HG03280 (cell line): ENCODE measurements around the gene ACSL1.
"Not testable (repeated sequence)": the region's sequence is repeated elsewhere in the genome, so short reads cannot be mapped to it uniquely, and the experiment has no call there.

Experiments used
- ATAC-seq: cut with Tn5 transposase; IDR thresholded peaks from one replicate; pipeline ENCODE4 v1.9.1; 2021; ENCODE audit warnings: mild to moderate bottlenecking, moderate library complexity; ENCODE audit not compliant: unreplicated experiment

Gene ACSL1

GRCh38 chr4:184844742-184845141, 19.0 kb upstream of the ACSL1 start:
- ATAC-seq: no peak

- no peak for ATAC-seq
Observed at GRCh38 chr4:184843984-184844554, 18.3 kb upstream of the ACSL1 start.

DNA sequence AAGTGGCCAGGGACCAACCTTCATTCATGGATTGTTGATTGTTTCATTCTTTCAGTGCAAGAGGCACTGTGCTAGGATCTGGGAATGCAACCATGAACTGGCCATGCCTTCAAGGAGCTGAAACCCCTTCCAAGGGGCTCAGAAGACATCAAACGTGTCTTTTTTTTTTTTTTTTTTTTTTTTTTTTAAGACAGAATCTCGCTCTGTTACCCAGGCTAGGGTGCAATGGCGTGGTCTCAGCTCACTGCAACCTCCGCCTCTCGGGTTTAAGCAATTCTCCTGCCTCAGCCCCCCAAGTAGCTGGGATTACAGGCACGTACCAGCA, 13.3 kb upstream of the ACSL1 start:
- ATAC-seq: not testable (repeated sequence)

- ATAC-seq: no peak
Observed at GRCh38 chr4:184838249-184839074, 12.7 kb upstream of the ACSL1 start.

GRCh38 chr4:184836613-184837012, 10.8 kb upstream of the ACSL1 start:
- ATAC-seq: no peak

- ATAC-seq: no peak
Observed at GRCh38 chr4:184833046-184833838, 7.5 kb upstream of the ACSL1 start.

DNA sequence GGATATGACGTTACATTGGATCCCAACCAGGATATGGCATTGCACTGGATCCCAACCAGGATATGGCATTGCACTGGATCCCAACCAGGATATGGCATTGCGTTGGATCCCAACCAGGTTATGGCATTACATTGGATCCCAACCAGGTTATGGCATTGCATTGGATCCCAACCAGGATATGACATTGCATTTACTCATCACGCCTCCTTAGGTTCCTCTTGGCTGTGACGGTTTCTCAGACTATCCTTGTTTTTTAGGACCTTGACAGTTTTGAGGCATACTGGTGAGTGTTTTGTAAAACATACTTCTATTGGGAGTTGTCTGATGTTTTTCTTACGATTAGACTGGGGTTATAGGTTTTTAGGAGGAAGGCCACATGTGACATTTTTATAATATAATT, 5.4 kb upstream of the ACSL1 start:
- ATAC-seq: no peak

DNA sequence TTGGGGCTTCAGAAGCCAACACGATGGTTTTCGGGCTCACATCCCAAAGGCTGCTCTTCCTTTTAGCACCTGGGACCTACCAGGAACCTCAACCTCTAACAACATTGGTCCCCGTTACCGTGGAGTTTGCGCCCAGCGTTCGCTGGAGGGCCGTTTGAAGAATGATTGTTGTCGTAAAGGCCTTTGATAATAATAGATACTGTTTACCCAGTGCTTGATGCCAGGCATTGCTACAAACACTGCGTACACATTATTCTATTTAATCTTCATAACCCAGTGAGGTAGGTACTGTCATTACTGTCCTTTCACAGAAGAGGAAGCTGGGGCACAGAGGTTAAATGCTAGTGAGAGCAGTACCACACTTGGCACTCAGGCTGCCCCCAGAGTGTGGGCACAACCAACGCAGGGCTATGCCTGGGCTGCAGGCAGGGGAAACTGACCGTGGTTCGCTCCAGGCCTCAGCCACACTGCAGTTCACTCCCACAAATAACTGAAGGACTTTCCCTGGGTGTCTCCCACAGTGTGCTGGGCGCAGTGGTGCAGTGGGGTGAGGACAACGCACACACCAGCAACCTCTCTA, 1.0 kb upstream of the ACSL1 start:
- ATAC-seq: peak; percentile 3

DNA sequence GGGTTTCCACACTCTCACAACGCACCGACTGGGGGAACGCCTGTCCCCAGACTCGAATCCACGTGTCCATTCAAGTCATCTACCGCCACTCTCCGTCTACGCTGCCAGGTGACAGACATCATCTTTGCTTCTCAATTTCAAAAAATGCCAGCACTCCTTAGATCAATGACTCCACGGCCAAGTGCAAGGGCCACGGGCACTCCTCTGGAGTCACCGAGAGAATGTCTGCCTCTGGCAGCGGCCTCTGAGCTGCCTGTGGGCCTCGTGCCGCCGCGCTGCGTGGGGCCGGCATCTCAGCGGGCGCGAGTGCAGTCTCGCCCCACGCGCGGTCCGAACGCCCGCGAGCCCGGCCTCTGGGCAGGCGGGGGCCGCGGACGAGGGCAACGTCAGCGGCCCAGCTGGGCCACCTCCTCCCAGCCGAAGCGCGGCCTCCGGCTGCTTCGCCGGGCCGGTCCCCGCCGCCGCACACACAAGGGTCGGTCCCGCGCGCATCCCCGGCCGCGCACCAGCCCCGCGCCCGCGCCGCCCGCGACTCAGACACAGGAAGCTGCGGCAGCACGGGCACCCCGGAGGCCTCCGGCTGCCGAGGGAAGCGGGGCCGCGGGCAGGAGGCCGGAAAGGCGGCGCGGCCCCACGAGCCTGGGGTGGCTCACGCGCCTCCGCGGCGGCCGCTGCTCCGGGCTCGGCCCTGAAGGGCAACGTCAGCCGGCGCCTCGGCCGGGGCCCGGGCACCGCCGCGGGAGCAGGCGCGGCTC, 450 bp downstream of the ACSL1 start:
- ATAC-seq: peak; percentile 35

- ATAC-seq: no peak
Observed at GRCh38 chr4:184824776-184825084, 1.0 kb downstream of the ACSL1 start.

- no peak for ATAC-seq
Observed at GRCh38 chr4:184824081-184824775, 1.5 kb downstream of the ACSL1 start.

DNA sequence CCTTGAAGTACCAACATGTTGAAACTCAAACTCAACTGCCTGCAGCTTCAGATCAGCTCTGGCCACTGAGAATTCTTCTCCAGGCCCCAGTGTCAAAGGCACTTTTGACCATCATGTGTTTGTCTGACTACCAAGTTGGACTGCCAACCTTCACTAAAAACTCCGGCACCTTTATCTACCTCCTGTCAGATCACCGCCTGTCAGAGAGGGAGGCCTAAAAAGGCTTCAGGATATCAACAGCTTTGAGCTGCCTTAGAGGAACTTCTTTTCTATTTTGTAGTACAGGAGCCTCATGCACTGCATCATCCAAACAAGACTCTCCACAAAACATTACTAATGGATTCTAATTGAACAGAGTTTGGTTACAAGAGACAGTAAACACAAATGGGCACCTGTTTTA, 2.8 kb downstream of the ACSL1 start:
- no peak for ATAC-seq

DNA sequence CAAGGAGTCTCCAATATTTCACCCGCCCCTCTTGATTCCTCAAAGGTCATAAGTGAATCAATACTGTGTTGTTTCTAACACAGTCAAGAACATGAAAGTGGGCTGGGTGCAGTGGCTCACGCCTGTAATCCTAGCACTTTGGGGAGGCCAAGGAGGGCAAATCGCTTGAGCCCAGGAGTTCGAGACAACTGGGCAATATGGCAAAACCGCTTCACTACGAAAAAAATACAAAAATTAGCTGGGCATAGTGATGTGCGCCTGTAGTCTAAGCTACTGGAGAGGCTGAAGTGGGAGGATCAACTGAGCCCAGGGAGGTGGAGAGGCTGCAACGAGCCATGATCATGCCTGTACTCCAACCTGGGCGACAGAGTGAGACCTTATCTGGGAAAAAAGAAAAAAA, 3.4 kb downstream of the ACSL1 start:
- no peak for ATAC-seq

- ATAC-seq: no peak
Observed at GRCh38 chr4:184821242-184821641, 4.5 kb downstream of the ACSL1 start.

GRCh38 chr4:184819786-184820185, 6.0 kb downstream of the ACSL1 start:
- no peak for ATAC-seq

DNA sequence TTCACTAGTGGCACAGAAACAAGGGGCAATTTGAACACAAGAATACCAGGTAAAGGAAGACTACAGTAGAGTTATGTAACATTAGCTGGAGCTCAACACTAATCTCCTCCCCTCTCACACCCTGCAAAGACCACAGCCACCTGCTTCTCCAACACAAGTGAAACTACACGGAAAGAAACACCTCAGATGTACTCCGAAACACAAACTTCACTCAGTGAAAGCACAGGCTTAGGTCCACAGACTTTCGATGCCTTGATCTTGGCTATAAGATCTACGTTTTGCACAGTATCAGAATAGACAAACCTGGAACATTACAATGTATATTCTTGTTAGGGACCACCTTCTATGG, 7.6 kb downstream of the ACSL1 start:
- ATAC-seq: peak; percentile 57

GRCh38 chr4:184817494-184818215, 8.1 kb downstream of the ACSL1 start:
- ATAC-seq: peak; percentile 3

GRCh38 chr4:184816962-184817361, 8.8 kb downstream of the ACSL1 start:
- ATAC-seq: no peak

- peak; percentile 59 for ATAC-seq
Observed at GRCh38 chr4:184815046-184815877, 10.5 kb downstream of the ACSL1 start.
